ENCODE measurements around the gene ZBTB5.
"Not testable (repeated sequence)": the region's sequence is repeated elsewhere in the genome, so short reads cannot be mapped to it uniquely, and the experiment has no call there.

DNA sequence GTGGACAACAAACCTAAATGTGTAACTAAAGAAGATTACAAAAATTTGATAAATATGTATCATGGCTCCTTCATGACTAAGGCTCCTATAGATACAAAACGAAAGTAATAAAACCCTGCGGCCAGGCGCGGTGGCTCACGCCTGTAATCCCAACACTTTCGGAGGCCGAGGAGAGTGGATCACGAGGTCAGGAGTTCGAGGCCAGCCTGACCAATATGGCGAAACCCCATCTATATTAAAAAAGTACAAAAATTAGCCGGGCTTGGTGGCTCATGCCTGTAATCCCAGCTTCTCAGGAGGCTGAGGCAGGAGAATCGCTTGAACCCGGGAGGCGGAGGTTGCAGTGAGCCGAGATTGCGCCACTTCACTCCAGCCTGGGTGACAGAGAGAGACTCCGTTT, 2.3 kb upstream of the ZBTB5 start:
- not testable (repeated sequence) for TF ChIP-seq POLR2A (IDR thresholded peaks at IDR 0.05)
- TF ChIP-seq, protein P1, sequence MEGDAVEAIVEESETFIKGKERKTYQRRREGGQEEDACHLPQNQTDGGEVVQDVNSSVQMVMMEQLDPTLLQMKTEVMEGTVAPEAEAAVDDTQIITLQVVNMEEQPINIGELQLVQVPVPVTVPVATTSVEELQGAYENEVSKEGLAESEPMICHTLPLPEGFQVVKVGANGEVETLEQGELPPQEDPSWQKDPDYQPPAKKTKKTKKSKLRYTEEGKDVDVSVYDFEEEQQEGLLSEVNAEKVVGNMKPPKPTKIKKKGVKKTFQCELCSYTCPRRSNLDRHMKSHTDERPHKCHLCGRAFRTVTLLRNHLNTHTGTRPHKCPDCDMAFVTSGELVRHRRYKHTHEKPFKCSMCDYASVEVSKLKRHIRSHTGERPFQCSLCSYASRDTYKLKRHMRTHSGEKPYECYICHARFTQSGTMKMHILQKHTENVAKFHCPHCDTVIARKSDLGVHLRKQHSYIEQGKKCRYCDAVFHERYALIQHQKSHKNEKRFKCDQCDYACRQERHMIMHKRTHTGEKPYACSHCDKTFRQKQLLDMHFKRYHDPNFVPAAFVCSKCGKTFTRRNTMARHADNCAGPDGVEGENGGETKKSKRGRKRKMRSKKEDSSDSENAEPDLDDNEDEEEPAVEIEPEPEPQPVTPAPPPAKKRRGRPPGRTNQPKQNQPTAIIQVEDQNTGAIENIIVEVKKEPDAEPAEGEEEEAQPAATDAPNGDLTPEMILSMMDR (IDR thresholded peaks at IDR 0.05), result not testable (repeated sequence)
